Right kidney (tissue), 9 donors: ENCODE data around the gene APELA.
"Not testable (repeated sequence)": the region's sequence is repeated elsewhere in the genome, so short reads cannot be mapped to it uniquely, and the experiment has no call there.

ENCODE experiments used
- DNase-seq: peaks from one replicate; pipeline ENCODE4 v3.0.0-alpha.2; 2016
- long read RNA-seq, 8 donors: transcript quantifications; one replicate each; lab custom pipeline, GENCODE V29; 2026

Gene APELA, protein sequence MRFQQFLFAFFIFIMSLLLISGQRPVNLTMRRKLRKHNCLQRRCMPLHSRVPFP
- long read RNA-seq, donor 1, partial matches to known transcripts: 0 of 4 reads
- long read RNA-seq, donor 1, other reads (novel, unspliced or antisense): 0 of 4 reads
- long read RNA-seq, donor 2, partial matches to known transcripts: 0 of 7 reads
- long read RNA-seq, donor 2, other reads (novel, unspliced or antisense): 0 of 7 reads
- long read RNA-seq, donor 3, partial matches to known transcripts: 0 of 1 reads
- long read RNA-seq, donor 3, other reads (novel, unspliced or antisense): 0 of 1 reads
- long read RNA-seq, donor 4, partial matches to known transcripts: 0 of 6 reads
- long read RNA-seq, donor 4, other reads (novel, unspliced or antisense): 0 of 6 reads
- long read RNA-seq, donor 5, partial matches to known transcripts: 0 of 1 reads
- long read RNA-seq, donor 5, other reads (novel, unspliced or antisense): 0 of 1 reads
- long read RNA-seq, donor 6, partial matches to known transcripts: 0 of 4 reads
- long read RNA-seq, donor 6, other reads (novel, unspliced or antisense): 0 of 4 reads
- long read RNA-seq, donor 7, partial matches to known transcripts: 0 of 5 reads
- long read RNA-seq, donor 7, other reads (novel, unspliced or antisense): 0 of 5 reads
- long read RNA-seq, donor 8, transcript APELA-202 (3 exons, 2,602 nt): major isoform, 7 of 12 reads
- long read RNA-seq, donor 8, partial matches to known transcripts: 0 of 12 reads
- long read RNA-seq, donor 8, other reads (novel, unspliced or antisense): 0 of 12 reads

DNA sequence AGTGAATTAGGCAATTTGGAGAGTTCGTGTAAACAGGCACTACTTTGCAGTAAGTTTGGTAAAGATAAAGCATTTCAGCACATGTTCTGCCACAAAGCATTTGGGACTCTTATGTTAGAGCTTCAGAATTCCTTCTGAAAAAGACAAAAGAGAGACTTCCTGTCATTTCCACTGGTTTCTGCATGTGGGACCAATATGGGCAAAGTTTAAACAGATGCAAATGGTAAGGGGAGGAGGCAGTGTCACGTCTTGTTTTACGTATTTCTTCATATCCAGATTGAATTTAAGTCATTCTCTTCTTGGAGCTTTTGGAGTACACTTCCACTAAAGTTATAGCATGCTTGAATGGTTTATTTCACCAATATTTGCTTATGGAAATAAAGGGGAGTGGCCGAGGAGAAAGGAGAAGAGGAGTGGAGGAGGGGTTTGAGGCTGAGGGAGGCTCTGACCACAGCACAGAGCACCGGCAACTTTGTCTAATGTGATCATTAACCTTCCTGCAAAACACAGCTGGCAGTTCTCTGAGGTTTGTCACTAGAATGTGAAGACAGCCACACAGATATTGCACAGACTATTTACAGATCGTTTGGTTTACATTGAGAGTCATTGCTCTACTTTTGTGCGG, at the start of gene APELA:
APELA (plus strand) TSS at position 479 of the 625 bp plus-strand sequence. CDS start 154 bp downstream, outside the sequence.
- peak; percentile 40 for DNase-seq

DNA sequence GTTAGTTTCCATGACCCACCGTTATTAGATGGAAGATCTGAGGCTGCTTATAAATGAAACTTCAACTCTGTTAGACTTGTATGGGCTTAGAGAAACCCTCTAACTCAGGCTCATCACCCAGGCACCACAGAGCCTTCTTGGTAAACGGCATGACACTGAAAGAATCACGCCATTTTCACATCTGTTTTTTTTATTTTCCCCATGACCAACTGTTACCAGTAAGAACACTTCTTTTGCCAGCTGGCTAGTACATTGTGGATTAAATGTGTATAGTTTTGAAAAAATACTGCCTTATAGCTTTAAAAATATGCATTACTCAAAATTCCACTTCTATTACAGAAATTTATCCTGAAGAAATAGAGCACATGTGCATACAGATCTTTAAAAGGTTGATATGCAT, 48.0 kb upstream of the APELA start:
- DNase-seq: no peak

DNA sequence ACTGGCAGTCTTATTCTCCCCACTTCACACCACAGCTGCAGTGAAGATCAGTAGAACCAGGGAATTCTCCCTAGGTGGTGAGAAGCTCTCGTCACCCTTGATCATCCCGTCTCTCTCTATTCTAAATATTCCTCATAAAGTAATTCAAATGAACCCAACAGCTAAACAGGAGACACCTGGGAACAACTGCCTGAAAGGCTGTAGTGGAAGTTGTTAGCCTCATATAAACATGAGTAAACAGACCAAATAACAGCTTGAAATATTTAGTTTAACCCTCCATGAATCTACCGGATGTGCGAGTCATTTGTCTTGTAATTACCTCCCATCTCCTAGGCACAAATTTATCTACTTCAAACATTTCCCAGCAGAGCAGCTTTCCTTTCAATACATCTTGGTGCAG, 30.4 kb upstream of the APELA start:
- no peak for DNase-seq

DNA sequence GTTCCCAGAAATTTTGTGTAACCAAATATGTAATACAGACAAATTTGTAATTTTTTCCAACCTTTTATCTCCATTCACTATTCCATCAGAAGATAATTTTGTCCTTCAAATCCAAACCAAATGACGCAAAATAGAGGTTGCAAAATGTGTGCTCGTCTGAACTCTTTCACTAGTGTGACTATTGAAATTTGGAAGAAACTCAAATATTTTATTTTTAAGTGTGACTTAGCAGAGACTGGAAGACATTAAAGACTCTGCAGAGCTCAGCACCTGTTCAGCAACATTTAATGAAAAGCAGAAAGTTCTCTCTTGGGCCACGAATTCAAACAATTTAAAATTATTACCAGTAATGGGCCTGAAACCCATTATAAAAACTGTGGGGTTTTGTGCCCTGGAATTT, 30.0 kb upstream of the APELA start:
- DNase-seq: no peak

DNA sequence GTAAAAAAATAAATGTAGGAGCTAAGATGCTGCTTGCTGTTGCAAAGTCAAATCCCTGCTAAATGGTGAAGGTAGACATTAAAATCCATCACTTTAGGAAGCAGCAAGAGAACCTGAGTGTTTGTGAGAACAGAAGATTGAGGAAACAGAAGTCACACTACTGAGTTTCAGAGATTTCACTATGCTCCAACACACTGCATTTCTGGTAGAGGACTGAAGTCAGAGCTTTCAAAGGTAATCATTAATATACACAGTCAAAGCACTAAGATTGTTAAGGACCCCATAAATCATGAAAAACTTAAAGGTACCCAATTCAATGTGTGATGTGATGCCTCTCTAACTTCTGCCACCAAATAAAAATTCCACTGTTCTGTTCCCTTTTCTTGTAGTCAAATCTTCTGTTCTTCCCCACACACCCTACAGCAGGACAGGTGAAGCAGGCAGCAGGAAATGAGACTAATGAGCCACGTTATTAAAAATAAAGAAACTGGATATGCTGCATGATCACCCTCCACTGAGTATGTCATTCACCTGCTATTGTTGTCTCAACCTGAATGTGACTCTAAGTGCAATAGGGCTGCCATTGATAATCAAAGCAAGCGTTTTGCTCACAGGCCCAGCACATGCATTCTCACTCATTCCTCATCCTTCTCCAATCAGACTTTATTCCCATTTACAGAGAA, 28.9 kb upstream of the APELA start:
- DNase-seq: no peak

DNA sequence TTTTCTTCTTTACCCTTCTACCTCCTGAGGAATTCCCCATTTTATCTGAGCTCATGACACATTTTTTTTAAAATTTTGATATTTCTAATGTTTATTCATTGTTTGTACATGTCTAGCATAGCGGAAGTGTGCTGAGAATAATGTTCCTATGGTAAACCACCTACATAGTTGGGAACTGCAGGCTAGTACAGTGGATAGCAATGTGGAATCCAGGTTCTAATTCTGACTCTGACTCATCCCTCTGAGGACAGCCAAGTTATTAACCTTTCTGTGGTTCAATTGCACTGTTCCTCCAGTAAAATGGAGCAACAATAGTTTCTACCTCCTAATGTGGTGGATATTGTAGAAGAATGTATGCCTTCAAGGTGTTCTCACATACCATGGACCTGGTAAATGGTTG, 20.6 kb upstream of the APELA start:
- DNase-seq: no peak

DNA sequence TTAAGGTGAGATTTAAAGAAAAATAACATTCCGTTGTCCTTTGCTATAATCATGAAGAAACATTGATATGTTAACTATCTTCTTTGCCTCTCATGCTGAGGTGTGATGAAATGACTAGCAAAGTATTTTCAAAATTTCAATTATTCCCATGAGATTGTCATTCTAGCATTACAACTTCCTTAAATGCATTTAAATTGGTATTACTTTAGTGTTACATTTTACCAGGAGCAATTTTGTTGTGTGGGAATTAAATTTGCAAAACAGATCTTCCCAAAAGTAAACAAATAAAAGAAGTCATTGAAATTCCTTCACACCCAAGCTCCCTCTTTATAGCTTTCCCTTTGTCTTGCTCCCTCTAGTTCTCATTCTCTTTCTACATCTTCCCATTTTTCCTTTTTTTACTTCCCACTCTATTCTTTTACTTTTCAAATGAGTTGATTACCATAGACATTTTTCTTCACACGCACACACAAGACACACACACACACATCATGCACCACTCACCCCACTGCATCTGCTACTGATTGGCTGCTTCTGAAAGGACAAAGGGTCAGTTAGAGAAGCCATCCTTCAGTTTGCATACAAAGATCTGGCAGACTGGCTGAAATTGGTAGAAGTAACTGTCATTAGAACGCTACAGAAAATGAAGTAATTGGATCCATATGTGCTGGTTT, 10.0 kb upstream of the APELA start:
- DNase-seq: no peak

DNA sequence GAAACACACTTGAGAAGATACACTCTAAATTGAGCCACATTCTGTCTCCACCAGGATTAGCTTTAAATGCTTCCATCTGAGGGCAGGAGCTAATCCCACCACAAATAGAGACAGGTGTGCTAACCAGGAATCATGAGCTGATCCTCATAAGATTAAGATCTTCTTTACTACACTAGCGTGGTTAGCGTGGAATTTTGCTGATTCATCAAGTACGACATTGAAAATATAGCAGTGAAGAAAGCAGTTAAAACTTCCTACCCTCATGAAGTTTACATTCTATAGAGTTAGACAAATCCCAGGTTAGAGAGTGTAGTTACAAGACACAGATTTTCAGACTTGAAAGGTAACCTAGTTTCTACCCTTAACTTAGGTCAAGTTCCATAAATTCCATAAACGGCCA, 5.3 kb upstream of the APELA start:
- no peak for DNase-seq

DNA sequence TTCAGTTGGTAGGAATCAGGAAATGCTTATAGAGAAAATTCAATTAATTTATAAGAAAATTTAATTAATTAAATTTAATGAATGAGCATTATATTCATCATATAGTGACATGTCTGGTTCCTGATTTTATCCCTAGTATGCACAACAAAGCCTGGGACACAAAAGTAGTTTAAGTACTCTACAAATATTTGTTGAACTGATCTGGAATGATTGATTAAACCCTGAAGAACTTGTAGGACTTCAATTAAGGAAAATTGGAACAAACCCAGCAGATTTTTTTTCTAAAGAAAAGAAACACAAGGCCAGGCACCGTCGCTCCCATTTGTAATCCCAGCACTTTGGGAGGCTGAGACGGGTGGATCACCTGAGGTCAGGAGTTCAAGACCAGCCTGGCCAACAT, 4.5 kb upstream of the APELA start:
- no peak for DNase-seq

DNA sequence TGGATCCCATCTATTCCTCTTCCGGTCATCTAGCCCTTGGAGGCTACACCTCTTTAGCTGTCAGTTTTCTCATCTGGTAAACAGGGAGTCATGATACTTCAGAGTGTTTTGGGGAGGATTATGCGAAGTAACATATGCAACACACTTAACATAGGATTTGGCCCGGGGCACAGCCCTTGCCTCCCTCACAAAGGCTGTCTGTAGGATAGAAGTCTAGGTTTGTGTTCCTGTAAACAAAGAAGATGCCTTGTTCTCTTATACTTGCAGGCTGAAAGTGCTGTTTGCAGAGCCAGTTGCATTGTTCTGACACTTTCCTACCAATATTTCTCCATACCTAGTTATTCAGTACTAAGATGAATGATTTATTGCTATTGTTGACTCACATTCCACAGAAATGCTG, 2.2 kb upstream of the APELA start:
- DNase-seq: no peak

DNA sequence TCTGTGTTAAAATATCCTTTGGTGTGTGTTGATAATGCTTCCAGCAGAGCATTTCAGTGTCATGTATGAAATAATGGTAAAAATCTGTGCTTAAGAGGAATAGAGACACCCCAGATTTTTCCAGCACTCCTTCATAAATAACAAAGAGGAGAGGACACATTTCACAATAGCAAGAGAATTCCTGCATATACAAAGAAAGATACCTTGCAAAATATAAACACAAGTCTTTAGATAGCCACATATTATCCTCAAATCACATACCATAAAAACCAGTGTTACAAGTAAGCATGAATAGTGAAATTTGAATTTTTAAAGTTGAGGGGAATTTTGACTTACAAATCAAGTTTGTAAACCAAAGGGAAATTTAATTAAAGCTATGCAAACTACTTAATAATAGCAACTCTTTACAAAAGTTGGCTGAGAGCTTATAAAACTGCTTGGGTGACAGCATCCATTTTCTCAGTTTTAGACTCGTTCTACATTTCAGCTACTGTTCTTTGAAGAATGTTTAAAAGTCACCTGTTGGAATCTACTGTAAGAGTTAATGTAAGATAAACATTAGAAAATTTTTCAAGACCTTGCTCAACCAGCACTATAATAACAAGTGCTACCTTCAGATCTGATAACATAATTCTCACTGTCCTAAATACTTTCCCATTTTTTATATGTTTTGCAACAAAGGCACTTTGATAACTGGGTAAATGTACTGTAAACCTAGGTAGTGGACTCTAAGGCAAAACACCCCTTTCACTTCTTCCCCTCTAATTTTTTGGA, 3.7 kb downstream of the APELA start:
- DNase-seq: no peak

DNA sequence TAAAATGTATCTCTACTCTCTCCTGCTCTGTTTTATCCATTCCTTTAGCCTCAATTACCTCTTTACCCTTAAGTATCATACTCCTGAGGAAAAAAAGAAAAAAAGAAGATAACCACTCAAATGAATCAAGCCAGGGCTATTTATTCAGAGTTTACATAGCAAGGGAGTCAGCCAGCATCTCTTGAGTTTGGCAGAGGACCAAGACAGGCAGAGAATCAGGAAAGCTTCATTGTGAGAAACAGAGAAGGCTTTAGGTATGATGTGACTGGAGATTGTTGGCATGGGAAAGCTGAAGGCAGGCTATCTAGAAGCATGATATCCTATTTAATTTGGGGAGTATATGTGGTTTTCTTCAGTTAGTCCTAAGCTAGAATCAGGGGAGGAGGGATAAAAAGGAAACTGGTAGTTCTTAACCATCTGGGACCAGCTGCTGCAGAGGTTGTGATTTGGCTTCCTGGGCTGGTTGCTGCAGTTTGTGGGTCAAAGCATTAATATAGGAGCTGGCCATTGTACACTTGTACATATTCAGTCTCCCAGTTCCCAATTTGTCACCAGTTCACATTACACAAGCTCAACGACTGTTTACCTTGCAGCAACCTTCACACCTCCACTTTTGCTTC, 11.2 kb downstream of the APELA start:
- no peak for DNase-seq

DNA sequence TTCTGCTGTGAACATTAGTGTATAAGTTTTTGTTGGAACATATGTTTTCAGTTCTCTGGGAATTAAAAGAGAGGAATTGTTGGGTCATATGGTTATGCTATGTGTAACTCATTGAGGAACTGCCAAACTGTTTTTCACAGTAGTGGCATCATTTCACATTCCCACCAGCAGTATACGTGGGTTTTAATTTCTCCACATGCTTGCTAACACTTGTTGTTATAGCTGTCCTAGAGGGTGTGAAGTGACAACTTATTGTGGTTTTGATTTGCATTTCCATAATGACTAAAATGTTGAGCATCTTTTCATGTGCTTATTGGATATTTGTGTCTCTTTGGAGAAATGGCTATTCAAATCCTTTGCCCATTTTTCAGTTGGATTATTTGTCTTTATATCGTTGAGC, 13.7 kb downstream of the APELA start:
- no peak for DNase-seq

DNA sequence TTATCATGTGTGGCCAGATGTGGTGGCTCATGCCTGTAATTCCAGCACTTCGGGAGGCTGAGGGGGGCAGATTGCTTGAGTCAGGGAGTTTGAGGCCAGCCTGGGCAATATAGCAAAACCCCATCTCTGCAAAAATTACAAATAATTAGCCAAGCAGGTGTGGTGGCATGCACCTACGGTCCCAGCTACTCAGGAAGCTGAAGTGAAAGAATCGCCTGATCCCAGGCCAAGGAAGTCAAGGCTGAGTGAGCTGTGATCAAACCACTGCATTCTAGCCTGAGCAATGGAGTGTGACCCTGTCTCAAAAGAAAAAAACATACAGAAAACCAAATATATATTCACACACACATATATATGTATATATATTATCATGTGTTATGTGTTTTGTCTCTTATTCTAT, 15.0 kb downstream of the APELA start:
- DNase-seq: no peak

DNA sequence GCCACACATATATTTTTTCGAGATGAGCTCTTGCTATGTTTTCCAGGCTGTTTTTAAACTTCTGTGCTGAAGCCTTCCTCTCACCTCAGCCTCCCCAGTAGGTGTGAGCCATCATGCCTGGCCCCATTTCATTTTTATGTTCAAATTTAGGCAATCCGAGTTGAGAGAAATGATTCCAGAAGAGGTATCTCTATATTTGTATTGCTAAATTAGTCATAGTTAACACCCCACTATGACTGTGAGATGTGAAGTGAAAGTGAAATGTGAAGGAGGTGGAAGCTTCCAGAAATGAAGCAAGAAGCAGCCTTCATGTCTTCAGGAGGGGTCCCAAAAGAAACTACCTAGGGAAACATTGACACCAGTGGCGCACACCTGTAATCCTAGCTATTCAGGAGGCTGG, 17.7 kb downstream of the APELA start:
- DNase-seq: no peak

DNA sequence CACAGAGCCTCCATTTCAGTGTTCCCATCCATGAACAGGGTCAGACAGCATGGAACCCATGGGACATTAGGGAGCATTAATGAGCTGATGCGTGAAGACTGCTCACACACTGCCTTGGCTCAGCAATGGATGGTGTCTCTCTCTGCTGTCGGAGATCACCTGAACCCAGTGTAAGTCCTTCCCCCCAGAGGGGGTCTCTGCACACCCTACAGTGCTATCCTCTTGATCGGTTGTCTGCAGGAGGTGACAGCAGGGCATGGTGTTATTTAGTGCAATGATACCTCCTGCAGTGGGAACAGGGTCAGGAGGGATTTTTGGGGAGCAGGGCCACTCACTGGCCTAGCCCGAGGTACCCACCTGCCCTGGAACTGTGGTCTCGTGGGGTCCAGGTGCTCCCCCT, 25.6 kb downstream of the APELA start:
- no peak for DNase-seq

DNA sequence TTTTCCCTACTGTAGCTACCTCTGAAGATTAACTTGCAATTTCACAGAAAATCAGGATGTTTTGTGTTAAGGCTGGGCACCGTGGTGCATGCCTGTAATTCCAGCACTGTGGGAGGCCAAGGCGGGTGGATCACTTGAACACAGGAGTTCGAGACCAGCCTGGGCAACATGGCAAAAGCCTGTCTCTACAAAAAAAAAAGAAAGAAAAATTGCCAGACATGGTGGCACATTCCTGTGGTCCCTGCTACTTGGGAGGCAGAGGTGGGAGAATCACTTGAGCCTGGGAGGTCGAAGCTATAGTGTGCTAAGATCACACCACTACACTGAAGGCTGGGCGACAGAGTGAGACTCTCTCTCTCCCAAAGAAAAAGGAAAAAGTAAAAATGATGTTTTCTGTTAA, 27.4 kb downstream of the APELA start:
- DNase-seq: no peak

DNA sequence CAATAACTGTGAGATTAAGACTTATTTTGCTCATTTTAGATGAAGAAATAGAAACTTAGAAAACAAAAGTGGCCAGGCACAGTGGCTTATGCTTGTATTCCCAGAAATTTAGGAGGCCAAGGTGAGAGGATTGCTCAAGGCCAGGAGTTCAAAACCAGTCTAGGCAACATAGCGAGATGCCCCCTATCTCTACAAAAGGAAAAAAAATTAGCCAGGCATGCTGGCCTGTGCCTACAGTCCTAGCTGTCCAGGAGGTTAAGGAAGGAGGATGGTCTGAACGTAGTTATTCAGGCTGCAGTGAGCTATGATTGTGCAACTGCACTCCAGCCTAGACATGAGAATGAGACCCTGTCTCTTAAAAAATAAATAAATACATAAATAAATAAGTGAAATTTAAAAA, 28.0 kb downstream of the APELA start:
- no peak for DNase-seq

DNA sequence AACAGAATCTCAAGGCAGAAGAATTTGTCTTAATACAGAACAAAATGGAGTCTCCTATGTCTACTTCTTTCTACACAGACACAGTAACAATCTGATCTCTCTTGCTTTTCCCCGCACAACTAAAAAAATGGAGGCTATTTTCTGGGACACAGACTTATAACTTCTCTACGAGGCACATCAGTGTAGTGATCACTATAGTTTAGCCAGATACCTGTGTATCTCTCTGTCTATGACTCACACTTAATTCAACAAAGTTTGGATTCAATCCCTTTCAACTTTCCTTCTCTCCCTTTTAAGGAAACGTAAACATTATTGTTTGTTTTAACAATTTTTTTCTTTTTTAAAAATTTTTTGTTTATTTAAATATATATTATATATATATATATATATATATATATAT, 29.4 kb downstream of the APELA start:
- DNase-seq: no peak

DNA sequence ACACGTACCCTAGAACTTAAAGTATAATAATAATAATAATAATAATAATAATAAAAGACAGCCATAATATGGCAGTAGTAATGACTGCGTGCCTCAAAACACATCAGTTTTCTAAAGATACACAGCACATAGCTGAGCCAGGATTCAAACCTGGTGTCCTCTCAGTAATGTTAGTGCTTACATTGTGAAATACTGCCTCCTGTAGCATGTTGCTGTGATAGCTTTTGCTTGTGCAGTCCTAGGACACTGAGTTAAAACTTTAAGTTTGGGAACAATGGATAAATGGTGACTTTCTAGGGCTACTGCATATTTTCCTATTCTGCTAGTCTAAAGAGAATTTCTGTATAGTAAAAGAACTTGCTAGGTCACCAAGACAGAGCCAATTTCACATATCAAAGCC, 36.5 kb downstream of the APELA start:
- DNase-seq: not testable (repeated sequence)

DNA sequence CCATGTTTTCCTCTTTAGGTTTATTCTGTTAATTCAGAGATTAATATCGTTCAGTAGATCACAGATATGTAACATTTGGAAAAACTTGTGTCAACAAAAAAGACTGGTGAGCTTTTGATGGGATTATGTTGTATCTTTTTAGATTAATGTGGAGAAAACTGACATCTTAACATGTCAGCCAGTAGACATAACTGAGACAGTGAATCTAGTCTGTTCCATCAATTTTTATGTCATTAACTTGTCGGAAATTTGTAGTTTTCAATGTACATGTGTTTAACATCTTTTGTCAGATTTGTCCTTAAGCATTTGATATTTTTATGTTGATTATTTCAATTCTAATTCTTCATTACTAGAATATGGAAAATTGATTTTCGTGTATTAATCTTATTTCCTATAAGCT, 42.0 kb downstream of the APELA start:
- DNase-seq: no peak
